Smooth muscle cell (in vitro differentiated cells): ENCODE results near the gene TNFRSF1A. TPM values are rescaled to one million over a fixed set of nuclear protein-coding genes. Genes with fewer than 3 reads are reported as not detected.

Experiments used
- DNase-seq: peaks from one replicate; lab custom pipeline; 2025; ENCODE audit not compliant: unreplicated experiment; lab: John Stamatoyannopoulos, UW
- H2AFZ ChIP-seq: fragments of 200-600 bp; sonication (generic); 2 replicates; pipeline ENCODE4 v1.6.0; 2016; ENCODE audit warnings: antibody characterized with exemption, low read depth, mild to moderate bottlenecking
- H3F3A ChIP-seq: fragments of 200-600 bp; sonication (generic); 2 replicates; pipeline ENCODE4 v1.6.0; 2017; ENCODE audit warnings: antibody characterized with exemption, low read depth
- H3K27ac ChIP-seq: fragments of 200-600 bp; sonication (generic); 2 replicates; pipeline ENCODE4 v1.5.1; 2016; ENCODE audit warnings: low read depth, mild to moderate bottlenecking
- H3K27me3 ChIP-seq: fragments of 200-600 bp; sonication (generic); 2 replicates; pipeline ENCODE4 v1.6.1; 2016; ENCODE audit warnings: low read depth, mild to moderate bottlenecking
- H3K36me3 ChIP-seq: fragments of 200-600 bp; sonication (generic); 2 replicates; pipeline ENCODE4 v1.5.1; 2016; ENCODE audit warnings: low read depth
- H3K4me1 ChIP-seq: fragments of 200-600 bp; sonication (generic); 2 replicates; pipeline ENCODE4 v1.5.1; 2016; ENCODE audit warnings: low read depth
- H3K4me2 ChIP-seq: fragments of 200-600 bp; sonication (generic); 2 replicates; pipeline ENCODE4 v1.6.0; 2016; ENCODE audit warnings: mild to moderate bottlenecking
- H3K4me3 ChIP-seq: fragments of 200-600 bp; sonication (generic); 2 replicates; pipeline ENCODE4 v1.5.1; 2016; ENCODE audit warnings: mild to moderate bottlenecking
- H3K79me2 ChIP-seq: fragments of 200-600 bp; sonication (generic); 2 replicates; pipeline ENCODE4 v1.6.0; 2016; ENCODE audit warnings: low read depth, mild to moderate bottlenecking
- H3K9ac ChIP-seq: fragments of 200-600 bp; sonication (generic); 2 replicates; pipeline ENCODE4 v1.6.0; 2016; ENCODE audit warnings: low read depth
- H3K9me3 ChIP-seq: fragments of 200-600 bp; sonication (generic); replicated peaks from 2 replicates; pipeline ENCODE4 v1.5.1; 2016; ENCODE audit warnings: low read depth
- H4K20me1 ChIP-seq: fragments of 200-600 bp; sonication (generic); 2 replicates; pipeline ENCODE4 v1.6.0; 2016; ENCODE audit warnings: low read depth
- WGBS: methylation state at CpG from one replicate; pipeline ENCODE4 v1.1.7; 2016; ENCODE audit warnings: low lambda C conversion rate; 5-methylcytosine and 5-hydroxymethylcytosine counted together
- polyA plus RNA-seq: library from polyadenylated mRNA; unstranded; fragments of >200 nt; fragmentation: Nextera tagmentation; extraction: Ambion mirVana; gene quantifications from 2 replicates; pipeline ENCODE4 v1.2.1, GENCODE V29; 2016
- total RNA-seq: library from RNA; depleted of rRNA; stranded (reverse); fragments of >200 nt; gene quantifications from 2 replicates; pipeline ENCODE4 v1.2.3, GENCODE V29; 2014
- TF ChIP-seq, protein P1 (sequence below): fragments of 200-600 bp; sonication (generic); IDR thresholded peaks from 2 replicates; pipeline ENCODE4 v1.5.1; 2017; ENCODE audit warnings: borderline replicate concordance, mild to moderate bottlenecking, antibody characterized with exemption; ENCODE audit not compliant: insufficient read depth, poor library complexity, severe bottlenecking

TNFRSF1A gene
- total and polyA plus RNA-seq, 2 experiments from 2014 or later, result 110 to 144 TPM

GRCh38 chr12:6311822-6312528 lies 29.9 kb downstream of the TNFRSF1A start:
- no peak for DNase-seq
- peaks cover 12% of the 10 kb centered on the region for H3K27me3 ChIP-seq
- peaks cover 4% of the 10 kb centered on the region for H3K4me1 ChIP-seq
- peak overlapping the region; percentile 80 for H3K27ac ChIP-seq
- TF ChIP-seq, protein P1, sequence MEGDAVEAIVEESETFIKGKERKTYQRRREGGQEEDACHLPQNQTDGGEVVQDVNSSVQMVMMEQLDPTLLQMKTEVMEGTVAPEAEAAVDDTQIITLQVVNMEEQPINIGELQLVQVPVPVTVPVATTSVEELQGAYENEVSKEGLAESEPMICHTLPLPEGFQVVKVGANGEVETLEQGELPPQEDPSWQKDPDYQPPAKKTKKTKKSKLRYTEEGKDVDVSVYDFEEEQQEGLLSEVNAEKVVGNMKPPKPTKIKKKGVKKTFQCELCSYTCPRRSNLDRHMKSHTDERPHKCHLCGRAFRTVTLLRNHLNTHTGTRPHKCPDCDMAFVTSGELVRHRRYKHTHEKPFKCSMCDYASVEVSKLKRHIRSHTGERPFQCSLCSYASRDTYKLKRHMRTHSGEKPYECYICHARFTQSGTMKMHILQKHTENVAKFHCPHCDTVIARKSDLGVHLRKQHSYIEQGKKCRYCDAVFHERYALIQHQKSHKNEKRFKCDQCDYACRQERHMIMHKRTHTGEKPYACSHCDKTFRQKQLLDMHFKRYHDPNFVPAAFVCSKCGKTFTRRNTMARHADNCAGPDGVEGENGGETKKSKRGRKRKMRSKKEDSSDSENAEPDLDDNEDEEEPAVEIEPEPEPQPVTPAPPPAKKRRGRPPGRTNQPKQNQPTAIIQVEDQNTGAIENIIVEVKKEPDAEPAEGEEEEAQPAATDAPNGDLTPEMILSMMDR, result no peak
- H3K4me2 ChIP-seq, result no peak overlapping the region
- no peaks in the 10 kb centered on the region for H4K20me1 ChIP-seq
- H3K36me3 ChIP-seq, result no peaks in the 10 kb centered on the region
- no peaks in the 10 kb centered on the region for H3F3A ChIP-seq
- peak overlapping the region; percentile 59 for H3K4me3 ChIP-seq
- 89% methylated on average over 8 of the region's 8 CpGs for WGBS
- no peaks in the 10 kb centered on the region for H3K9me3 ChIP-seq
- H3K79me2 ChIP-seq, result no peaks in the 10 kb centered on the region
- H3K9ac ChIP-seq, result no peak overlapping the region
- no peak overlapping the region for H2AFZ ChIP-seq

GRCh38 chr12:6310771-6311610 lies 30.9 kb downstream of the TNFRSF1A start:
- no peaks in the 10 kb centered on the region for H3K79me2 ChIP-seq
- H3K27ac ChIP-seq, result peak overlapping the region; percentile 24
- TF ChIP-seq, protein P1, result no peak
- DNase-seq, result no peak
- peak overlapping the region; percentile 95 for H3K4me2 ChIP-seq
- H3F3A ChIP-seq, result no peaks in the 10 kb centered on the region
- no peaks in the 10 kb centered on the region for H3K9me3 ChIP-seq
- no peak overlapping the region for H2AFZ ChIP-seq
- H3K9ac ChIP-seq, result peak overlapping the region; percentile 47
- WGBS, result 28% methylated on average over 20 of the region's 43 CpGs
- peaks cover 4% of the 10 kb centered on the region for H3K4me1 ChIP-seq
- H3K4me3 ChIP-seq, result peak overlapping the region; percentile 59
- H3K36me3 ChIP-seq, result no peaks in the 10 kb centered on the region
- peaks cover 12% of the 10 kb centered on the region for H3K27me3 ChIP-seq
- no peaks in the 10 kb centered on the region for H4K20me1 ChIP-seq

DNA sequence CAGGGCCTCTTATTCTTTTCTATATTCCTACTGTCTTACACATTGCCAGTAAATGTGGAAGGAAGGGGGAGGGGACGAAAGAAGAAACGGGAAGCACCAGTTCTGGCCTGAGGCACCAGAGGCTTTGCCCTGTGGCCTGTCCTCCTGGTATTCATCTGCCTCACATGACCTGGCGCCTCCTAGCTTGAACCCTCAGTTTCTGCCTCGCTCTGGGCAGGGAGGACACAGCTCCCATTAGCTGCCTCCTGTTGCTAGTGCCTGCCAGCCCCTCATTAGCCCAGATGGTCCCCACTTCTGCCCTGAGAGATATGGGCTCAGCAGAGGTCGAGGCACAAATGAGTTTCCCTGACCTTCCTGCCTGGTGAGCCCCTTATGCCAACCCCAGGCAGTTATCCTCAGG lies 34.3 kb downstream of the TNFRSF1A start:
- Histone ChIP-seq H3K36me3 (no peaks in the 10 kb centered on the region), H3K9me3 (no peaks in the 10 kb centered on the region), H2AFZ (no peak overlapping the region), H3K27me3 (peaks cover 12% of the 10 kb centered on the region), H3K27ac (no peak overlapping the region), H4K20me1 (no peaks in the 10 kb centered on the region), H3K4me2 (no peak overlapping the region), H3K4me3 (no peak overlapping the region), H3K4me1 (peaks cover 4% of the 10 kb centered on the region), H3F3A (no peaks in the 10 kb centered on the region), H3K79me2 (no peaks in the 10 kb centered on the region), H3K9ac (no peak overlapping the region)
- TF ChIP-seq, protein P1, result no peak
- 71% methylated on average over 5 of the region's 5 CpGs for WGBS
- no peak for DNase-seq
